ENCODE measurements around the gene RUSC2.
"Not testable (repeated sequence)": the region's sequence is repeated elsewhere in the genome, so short reads cannot be mapped to it uniquely, and the experiment has no call there.

RUSC2 gene

GRCh38 chr9:35489313-35490154 is at the start of gene RUSC2:
TSS of gene RUSC2 (plus strand) at chr9:35490111. CDS start at chr9:35546522, 56,411 bp downstream.
- DNase-seq (ENCODE audit: low read depth) = peak; percentile 91

- DNase-seq (ENCODE audit: low read depth) = no peak
Measured at GRCh38 chr9:35446012-35446411, 43.9 kb upstream of the RUSC2 start.

GRCh38 chr9:35448496-35448895 is 41.4 kb upstream of the RUSC2 start:
- peak; percentile 60 for DNase-seq (ENCODE audit: low read depth)

- DNase-seq (ENCODE audit: low read depth) = peak; percentile 32
Measured at GRCh38 chr9:35452481-35452880, 37.4 kb upstream of the RUSC2 start.

- no peak for DNase-seq (ENCODE audit: low read depth)
Measured at GRCh38 chr9:35453786-35454185, 36.1 kb upstream of the RUSC2 start.

GRCh38 chr9:35464141-35465025 is 25.5 kb upstream of the RUSC2 start:
- DNase-seq (ENCODE audit: low read depth) = peak; percentile 93

GRCh38 chr9:35470340-35470739 is 19.6 kb upstream of the RUSC2 start:
- peak; percentile 47 for DNase-seq (ENCODE audit: low read depth)

- DNase-seq (ENCODE audit: low read depth) = peak; percentile 99
Measured at GRCh38 chr9:35470894-35471293, 19.0 kb upstream of the RUSC2 start.

- no peak for DNase-seq (ENCODE audit: low read depth)
Measured at GRCh38 chr9:35476596-35476995, 13.3 kb upstream of the RUSC2 start.

GRCh38 chr9:35477211-35477855 is 12.6 kb upstream of the RUSC2 start:
- DNase-seq (ENCODE audit: low read depth) = peak; percentile 89

GRCh38 chr9:35478871-35479270 is 11.0 kb upstream of the RUSC2 start:
- DNase-seq (ENCODE audit: low read depth) = no peak

- peak; percentile 72 for DNase-seq (ENCODE audit: low read depth)
Measured at GRCh38 chr9:35481347-35481975, 8.4 kb upstream of the RUSC2 start.

- DNase-seq (ENCODE audit: low read depth) = peak; percentile 39
Measured at GRCh38 chr9:35482071-35482470, 7.8 kb upstream of the RUSC2 start.

GRCh38 chr9:35484406-35484805 is 5.5 kb upstream of the RUSC2 start:
- no peak for DNase-seq (ENCODE audit: low read depth)

GRCh38 chr9:35487081-35487480 is 2.8 kb upstream of the RUSC2 start:
- DNase-seq (ENCODE audit: low read depth) = peak; percentile 64

GRCh38 chr9:35488021-35488420 is 1.9 kb upstream of the RUSC2 start:
- no peak for DNase-seq (ENCODE audit: low read depth)

- no peak for DNase-seq (ENCODE audit: low read depth)
Measured at GRCh38 chr9:35488566-35489312, 1.2 kb upstream of the RUSC2 start.

GRCh38 chr9:35490155-35490909 is 421 bp downstream of the RUSC2 start:
- no peak for DNase-seq (ENCODE audit: low read depth)

GRCh38 chr9:35490910-35491465 is 1.1 kb downstream of the RUSC2 start:
- peak; percentile 60 for DNase-seq (ENCODE audit: low read depth)

GRCh38 chr9:35493119-35493518 is 3.2 kb downstream of the RUSC2 start:
- not testable (repeated sequence) for DNase-seq (ENCODE audit: low read depth)

All from amniotic epithelial cell (primary cell).